ENCODE data around the gene SLC7A5.

DNA sequence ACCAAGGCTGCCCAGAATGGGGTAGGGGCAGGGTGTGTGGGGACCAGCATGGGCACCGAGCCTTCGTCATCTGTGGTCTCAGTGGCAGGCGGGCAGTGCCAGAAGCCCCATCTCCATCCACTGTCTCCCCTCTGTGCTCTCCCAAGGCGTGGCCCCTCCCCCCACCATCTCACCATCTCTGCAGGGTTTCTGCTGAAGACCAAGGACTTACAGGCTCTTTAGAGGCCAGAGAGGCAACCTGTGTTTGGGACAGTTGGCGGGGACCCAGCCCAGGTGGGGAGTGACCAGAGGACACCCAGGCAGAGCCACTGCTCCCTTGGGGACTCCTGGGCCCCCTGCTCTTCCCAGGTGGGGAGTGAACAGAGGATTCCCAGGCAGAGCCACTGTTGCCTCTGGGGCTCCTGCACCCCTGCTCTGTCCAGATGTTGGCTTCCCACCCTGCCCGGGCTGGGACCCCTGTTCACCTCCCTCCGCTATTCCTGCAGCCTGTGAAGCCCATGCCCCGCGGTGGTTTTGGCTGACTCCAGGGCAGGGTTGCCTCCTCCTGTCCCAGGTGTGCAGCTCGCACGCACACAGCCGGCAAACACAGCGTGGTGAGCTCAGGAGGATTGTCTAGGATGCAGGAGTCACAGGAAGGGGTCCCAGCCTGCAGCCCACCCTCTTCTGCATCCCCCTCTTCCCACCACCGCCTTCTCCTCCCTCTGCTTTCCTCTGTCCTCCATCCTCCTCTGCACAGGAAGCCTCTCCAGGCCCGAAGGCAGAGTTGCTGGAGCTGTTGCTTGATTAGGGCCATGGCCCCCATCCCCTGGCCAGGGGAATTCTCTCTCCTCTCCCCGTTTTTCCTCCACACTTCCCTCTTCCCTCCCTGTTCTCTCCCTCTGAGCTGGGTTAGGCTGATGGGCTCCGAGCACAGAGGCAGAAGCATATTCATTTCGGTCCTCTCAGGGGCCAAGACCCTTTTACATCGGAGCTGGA is 45.0 kb downstream of the SLC7A5 start:
- TF ChIP-seq, protein P1, sequence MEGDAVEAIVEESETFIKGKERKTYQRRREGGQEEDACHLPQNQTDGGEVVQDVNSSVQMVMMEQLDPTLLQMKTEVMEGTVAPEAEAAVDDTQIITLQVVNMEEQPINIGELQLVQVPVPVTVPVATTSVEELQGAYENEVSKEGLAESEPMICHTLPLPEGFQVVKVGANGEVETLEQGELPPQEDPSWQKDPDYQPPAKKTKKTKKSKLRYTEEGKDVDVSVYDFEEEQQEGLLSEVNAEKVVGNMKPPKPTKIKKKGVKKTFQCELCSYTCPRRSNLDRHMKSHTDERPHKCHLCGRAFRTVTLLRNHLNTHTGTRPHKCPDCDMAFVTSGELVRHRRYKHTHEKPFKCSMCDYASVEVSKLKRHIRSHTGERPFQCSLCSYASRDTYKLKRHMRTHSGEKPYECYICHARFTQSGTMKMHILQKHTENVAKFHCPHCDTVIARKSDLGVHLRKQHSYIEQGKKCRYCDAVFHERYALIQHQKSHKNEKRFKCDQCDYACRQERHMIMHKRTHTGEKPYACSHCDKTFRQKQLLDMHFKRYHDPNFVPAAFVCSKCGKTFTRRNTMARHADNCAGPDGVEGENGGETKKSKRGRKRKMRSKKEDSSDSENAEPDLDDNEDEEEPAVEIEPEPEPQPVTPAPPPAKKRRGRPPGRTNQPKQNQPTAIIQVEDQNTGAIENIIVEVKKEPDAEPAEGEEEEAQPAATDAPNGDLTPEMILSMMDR (conservative IDR thresholded peaks at IDR 0.05; ENCODE audit: low read length), result no peak
- TF ChIP-seq EZH2phosphoT487 (IDR thresholded peaks at IDR 0.05; ENCODE audit: borderline replicate concordance, low read depth, low read length), result no peak
